Mesenchymal stem cell (in vitro differentiated cells and primary cell): ENCODE results near the gene RAB33B.

Experiments used
- DNase-seq: peaks from one replicate; pipeline ENCODE4 v3.0.0-alpha.2; 2013
- H2AFZ ChIP-seq: one replicate; pipeline ENCODE4 v1.6.1; 2013; ENCODE audit warnings: low read depth, mild to moderate bottlenecking, control low read depth, inconsistent platforms, low read length, moderate library complexity
- H2AK5ac ChIP-seq: 2 replicates; pipeline ENCODE4 v1.6.1; 2013; ENCODE audit warnings: low read length, moderate library complexity, mild to moderate bottlenecking, inconsistent platforms; ENCODE audit not compliant: severe bottlenecking
- H2BK120ac ChIP-seq: one replicate; pipeline ENCODE4 v1.6.1; 2013; ENCODE audit warnings: low read depth, mild to moderate bottlenecking, inconsistent platforms, low read length, moderate library complexity
- H2BK12ac ChIP-seq, 2 experiments: one replicate each; pipeline ENCODE4 v1.6.1; 2013; ENCODE audit warnings: inconsistent platforms in 2 of 2, low read length in 2 of 2, mild to moderate bottlenecking in 2 of 2, moderate library complexity in 2 of 2, control low read depth in 1 of 2
- H2BK15ac ChIP-seq: one replicate; pipeline ENCODE4 v1.6.1; 2013; ENCODE audit warnings: mild to moderate bottlenecking, low read depth, inconsistent platforms; ENCODE audit not compliant: poor library complexity, severe bottlenecking
- H2BK5ac ChIP-seq: 2 replicates; pipeline ENCODE4 v1.6.1; 2013; ENCODE audit warnings: low read depth, mild to moderate bottlenecking, low read length, control low read depth, inconsistent platforms; ENCODE audit not compliant: poor library complexity, severe bottlenecking
- H3K14ac ChIP-seq, 2 experiments: one replicate each; pipeline ENCODE4 v1.6.1; 2013; ENCODE audit warnings: inconsistent platforms in 2 of 2, low read length in 2 of 2, control low read depth in 1 of 2, mild to moderate bottlenecking in 1 of 2, moderate library complexity in 1 of 2
- H3K18ac ChIP-seq, 2 experiments: one replicate each; pipeline ENCODE4 v1.6.1; 2013; ENCODE audit warnings: inconsistent platforms in 2 of 2, low read length in 2 of 2, control low read depth in 1 of 2, low read depth in 1 of 2, mild to moderate bottlenecking in 1 of 2
- H3K23ac ChIP-seq, 2 experiments: one replicate each; pipeline ENCODE4 v1.6.1; 2013; ENCODE audit warnings: inconsistent platforms in 2 of 2, low read length in 2 of 2, mild to moderate bottlenecking in 2 of 2, moderate library complexity in 2 of 2, control low read depth in 1 of 2
- H3K27ac ChIP-seq: 2 replicates; pipeline ENCODE4 v1.5.1; 2013; ENCODE audit warnings: mild to moderate bottlenecking, moderate library complexity, low read length, control low read depth, inconsistent platforms; ENCODE audit not compliant: poor library complexity, severe bottlenecking
- H3K27me3 ChIP-seq, 2 experiments: 2 replicates each; pipeline versions ENCODE4 v1.6.1 to v1.7.0; 2013; ENCODE audit warnings: low read length in 2 of 2, mild to moderate bottlenecking in 2 of 2, moderate library complexity in 2 of 2, control low read depth in 1 of 2, inconsistent platforms in 1 of 2; ENCODE audit not compliant: control insufficient read depth in 1 of 2, insufficient read depth in 1 of 2
- H3K36me3 ChIP-seq, 2 experiments: 2 replicates each; pipeline versions ENCODE4 v1.6.1 to v1.7.0; 2013; ENCODE audit warnings: low read length in 2 of 2, control low read depth in 1 of 2, inconsistent platforms in 1 of 2, low read depth in 1 of 2, mild to moderate bottlenecking in 1 of 2; ENCODE audit not compliant: insufficient read depth in 2 of 2, control insufficient read depth in 1 of 2
- H3K4ac ChIP-seq, 2 experiments: one replicate each; pipeline ENCODE4 v1.6.1; 2013; ENCODE audit warnings: inconsistent platforms in 2 of 2, low read length in 2 of 2, mild to moderate bottlenecking in 2 of 2, moderate library complexity in 2 of 2, control low read depth in 1 of 2, low read depth in 1 of 2
- H3K4me1 ChIP-seq: 2 replicates; pipeline ENCODE4 v1.6.1; 2013; ENCODE audit warnings: low read depth, low read length, control low read depth; ENCODE audit not compliant: control insufficient read depth, insufficient read depth
- H3K4me2 ChIP-seq: 2 replicates; pipeline ENCODE4 v1.6.1; 2013; ENCODE audit warnings: low read length, mild to moderate bottlenecking, inconsistent platforms; ENCODE audit not compliant: poor library complexity, severe bottlenecking
- H3K4me3 ChIP-seq, 2 experiments: 2 replicates each; pipeline versions ENCODE4 v1.5.1 to v1.7.0; 2013; ENCODE audit warnings: low read length in 2 of 2, mild to moderate bottlenecking in 2 of 2, control low read depth in 1 of 2, low read depth in 1 of 2; ENCODE audit not compliant: insufficient read depth in 1 of 2
- H3K79me1 ChIP-seq: replicated peaks from 2 replicates; pipeline ENCODE4 v1.6.1; 2013; ENCODE audit warnings: mild to moderate bottlenecking, control low read depth, low read length, inconsistent platforms; ENCODE audit not compliant: poor library complexity, severe bottlenecking
- H3K9ac ChIP-seq: 2 replicates; pipeline ENCODE4 v1.7.0; 2013; ENCODE audit warnings: mild to moderate bottlenecking, low read length, moderate library complexity
- H3K9me3 ChIP-seq: 2 replicates; pipeline ENCODE4 v1.7.0; 2013; ENCODE audit warnings: mild to moderate bottlenecking, low read length; ENCODE audit not compliant: control insufficient read depth
- H4K8ac ChIP-seq: one replicate; pipeline ENCODE4 v1.6.1; 2013; ENCODE audit warnings: inconsistent platforms, mild to moderate bottlenecking, low read length, moderate library complexity
- H4K91ac ChIP-seq: one replicate; pipeline ENCODE4 v1.6.1; 2013; ENCODE audit warnings: mild to moderate bottlenecking, low read length, inconsistent platforms
- WGBS: methylation state at CpG from one replicate; pipeline ENCODE4 v1.1.7; 2013; ENCODE audit warnings: mixed read lengths; 5-methylcytosine and 5-hydroxymethylcytosine counted together

RAB33B gene

DNA sequence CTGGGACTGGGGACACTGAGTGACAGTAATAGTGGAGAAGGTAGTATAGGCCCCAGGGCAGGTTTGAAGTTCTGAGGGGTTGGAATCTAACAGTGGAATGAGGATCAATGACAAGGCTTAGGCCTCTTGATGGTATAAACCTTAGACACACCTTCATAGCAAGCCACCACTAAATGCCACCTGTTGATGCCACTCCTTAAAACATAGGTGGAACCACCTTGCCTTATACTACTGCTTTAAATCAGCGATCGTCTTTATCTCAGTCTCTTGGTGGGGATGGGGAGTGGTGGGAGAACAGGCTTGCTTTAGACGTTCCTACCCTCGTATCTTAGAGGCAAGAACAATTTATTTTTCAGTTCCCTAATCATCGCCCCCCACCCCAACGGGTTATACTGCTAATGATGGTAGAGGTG, 1.2 kb downstream of the RAB33B start:
- no peaks in the 10 kb centered on the region for H3K27me3 ChIP-seq
- H2BK15ac ChIP-seq, result no peak overlapping the region
- no peak overlapping the region for H2AK5ac ChIP-seq
- peaks cover 0 to 3% of the 10 kb centered on the region in 2 experiments for H3K36me3 ChIP-seq
- no peak overlapping the region for H4K91ac ChIP-seq
- H3K4ac ChIP-seq, result no peak overlapping the region
- H3K9ac ChIP-seq, result peak overlapping the region; percentile 97
- no peak overlapping the region for H3K23ac ChIP-seq
- H3K4me1 ChIP-seq, result peaks cover 11% of the 10 kb centered on the region
- no peak overlapping the region for H3K18ac ChIP-seq
- H2BK12ac ChIP-seq, result no peak overlapping the region
- peak overlapping the region in 1 of 2 experiments; percentile 99 for H3K4me3 ChIP-seq
- H2AFZ ChIP-seq, result no peak overlapping the region
- no peak overlapping the region for H2BK5ac ChIP-seq
- WGBS, result 47% methylated on average over 3 of the region's 6 CpGs
- H4K8ac ChIP-seq, result peak overlapping the region; percentile 41
- H3K27ac ChIP-seq, result no peak overlapping the region
- H3K14ac ChIP-seq, result no peak overlapping the region
- H3K9me3 ChIP-seq, result no peaks in the 10 kb centered on the region
- peak overlapping the region; percentile 74 for H3K4me2 ChIP-seq
- peaks cover 20% of the 10 kb centered on the region for H3K79me1 ChIP-seq
- H2BK120ac ChIP-seq, result no peak overlapping the region
- no peak for DNase-seq

DNA sequence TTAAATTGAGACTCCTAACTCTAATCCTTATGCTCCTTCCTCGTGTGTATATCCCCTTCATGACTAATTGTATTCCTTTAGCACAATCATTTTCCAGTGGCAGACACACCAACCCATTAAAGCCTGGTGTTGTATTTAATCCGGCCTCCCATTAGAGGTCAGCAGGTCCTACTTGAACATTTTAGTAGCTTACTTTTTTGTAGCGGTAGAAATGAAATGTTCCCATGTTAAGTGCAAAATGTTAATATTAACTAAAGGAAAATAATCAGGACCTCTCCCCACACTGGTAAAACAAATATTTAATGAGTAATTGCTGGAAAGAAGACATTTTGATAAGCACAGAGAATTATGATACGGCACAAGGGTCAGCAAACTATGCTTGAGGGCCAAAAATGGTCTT, 3.4 kb downstream of the RAB33B start:
- no peak overlapping the region for H3K9ac ChIP-seq
- H3K14ac ChIP-seq, result no peak overlapping the region
- H3K18ac ChIP-seq, result no peak overlapping the region
- 41% methylated on average over 2 of the region's 4 CpGs for WGBS
- no peak overlapping the region for H2AK5ac ChIP-seq
- no peak overlapping the region for H3K27ac ChIP-seq
- H3K23ac ChIP-seq, result no peak overlapping the region
- H3K36me3 ChIP-seq, result no peaks in the 10 kb centered on the region
- no peak for DNase-seq
- H4K91ac ChIP-seq, result no peak overlapping the region
- no peak overlapping the region for H3K4ac ChIP-seq
- H2BK15ac ChIP-seq, result no peak overlapping the region
- no peaks in the 10 kb centered on the region for H3K9me3 ChIP-seq
- H3K4me3 ChIP-seq, result no peak overlapping the region
- peaks cover 8% of the 10 kb centered on the region for H3K4me1 ChIP-seq
- H2BK5ac ChIP-seq, result no peak overlapping the region
- no peak overlapping the region for H4K8ac ChIP-seq
- H2BK120ac ChIP-seq, result no peak overlapping the region
- no peaks in the 10 kb centered on the region for H3K27me3 ChIP-seq
- no peak overlapping the region for H2AFZ ChIP-seq
- H2BK12ac ChIP-seq, result no peak overlapping the region
- H3K4me2 ChIP-seq, result no peak overlapping the region
- peaks cover 16% of the 10 kb centered on the region for H3K79me1 ChIP-seq

DNA sequence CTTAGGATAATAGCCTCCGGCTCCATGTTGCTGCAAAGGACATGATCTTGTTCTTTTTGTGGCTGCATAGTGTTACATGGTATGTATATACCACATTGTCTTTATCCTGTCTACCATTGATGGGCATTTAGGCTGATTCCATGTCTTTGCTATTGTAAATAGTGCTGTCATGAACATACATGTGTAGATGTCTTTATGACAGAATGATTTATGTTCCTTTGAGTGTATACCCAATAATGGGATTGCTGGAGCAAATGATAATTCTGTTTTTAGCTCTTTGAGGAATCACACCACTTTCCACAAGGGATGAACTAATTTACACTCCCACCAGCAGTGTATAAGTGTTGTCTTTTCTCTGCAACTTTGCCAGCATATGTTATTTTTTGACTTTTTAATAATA, 4.6 kb downstream of the RAB33B start:
- H3K14ac ChIP-seq, result no peak overlapping the region
- no peak overlapping the region for H3K9ac ChIP-seq
- no peak overlapping the region for H2BK12ac ChIP-seq
- no peak overlapping the region for H4K91ac ChIP-seq
- H2BK120ac ChIP-seq, result no peak overlapping the region
- no peaks in the 10 kb centered on the region for H3K27me3 ChIP-seq
- H3K4ac ChIP-seq, result no peak overlapping the region
- H2AK5ac ChIP-seq, result no peak overlapping the region
- peaks cover 18% of the 10 kb centered on the region for H3K79me1 ChIP-seq
- no peak overlapping the region for H3K27ac ChIP-seq
- no peak overlapping the region for H3K4me2 ChIP-seq
- H3K9me3 ChIP-seq, result no peaks in the 10 kb centered on the region
- H3K4me3 ChIP-seq, result no peak overlapping the region
- peaks cover 8% of the 10 kb centered on the region for H3K4me1 ChIP-seq
- H3K36me3 ChIP-seq, result no peaks in the 10 kb centered on the region
- 100% methylated on average over 1 of the region's 1 CpG for WGBS
- no peak overlapping the region for H3K23ac ChIP-seq
- no peak overlapping the region for H3K18ac ChIP-seq
- H4K8ac ChIP-seq, result no peak overlapping the region
- H2BK15ac ChIP-seq, result no peak overlapping the region
- no peak overlapping the region for H2BK5ac ChIP-seq
- no peak overlapping the region for H2AFZ ChIP-seq
- no peak for DNase-seq

DNA sequence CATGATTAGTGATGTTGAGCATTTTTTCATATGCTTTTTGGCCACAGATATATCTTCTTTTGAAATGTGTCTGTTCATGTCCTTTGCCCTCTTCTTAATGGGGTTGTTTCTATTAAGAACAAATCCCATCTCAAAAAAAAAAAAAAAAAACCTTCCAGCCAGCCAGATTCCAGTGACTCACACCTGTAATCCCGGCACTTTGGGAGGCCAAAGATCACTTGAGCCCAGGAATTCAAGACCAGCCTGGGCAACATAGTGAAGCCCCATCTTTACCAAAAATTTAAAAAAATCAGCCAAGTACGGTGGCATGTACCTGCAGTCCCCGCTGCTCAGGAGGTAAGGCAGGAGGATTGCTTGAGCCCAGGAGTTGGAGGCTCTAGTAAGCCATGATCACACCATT, 5.1 kb downstream of the RAB33B start:
- Histone ChIP-seq H3K18ac (no peak overlapping the region), H2BK12ac (no peak overlapping the region), H4K91ac (no peak overlapping the region), H3K4ac (no peak overlapping the region), H2BK15ac (no peak overlapping the region), H2AFZ (no peak overlapping the region), H4K8ac (no peak overlapping the region), H3K9me3 (no peaks in the 10 kb centered on the region), H2BK5ac (no peak overlapping the region), H3K9ac (no peak overlapping the region), H3K36me3 (no peaks in the 10 kb centered on the region), H3K4me3 (no peak overlapping the region), H3K14ac (no peak overlapping the region), H2BK120ac (no peak overlapping the region), H3K4me2 (no peak overlapping the region), H3K79me1 (peaks cover 21% of the 10 kb centered on the region), H3K23ac (no peak overlapping the region), H3K27ac (no peak overlapping the region), H3K4me1 (peaks cover 9% of the 10 kb centered on the region), H2AK5ac (no peak overlapping the region), H3K27me3 (no peaks in the 10 kb centered on the region)
- DNase-seq, result no peak
- WGBS, result 74% methylated on average over 3 of the region's 3 CpGs
